K562 (cell line): ENCODE measurements around the gene OXNAD1. TPM values are rescaled to one million over a fixed set of nuclear protein-coding genes. Genes with fewer than 3 reads are reported as not detected.

ENCODE experiments used
- ATAC-seq: fragments of 200-7000 bp; cut with Tn5 transposase; 3 replicates; pipeline ENCODE4 v1.9.1; 2020; ENCODE audit warnings: moderate library complexity
- BruUV-seq: library from RNA; stranded (reverse); fragments of 400-500 nt; replicated peaks from 2 replicates; lab custom pipeline; 2021; lab: Mats Ljungman, UMichigan
- CTCF ChIA-PET: fragments of 300-600 bp; formaldehyde crosslinking; extraction: SDS; loops from one replicate; lab custom pipeline; 2021; ENCODE audit warnings: low intra/inter-chr PET ratio; lab: Yijun Ruan, JAX
- POLR2A ChIA-PET: fragments of 300-600, 350-650 bp; sonication (Branson Sonifier 250); formaldehyde crosslinking; extraction: SDS; loops from one replicate; lab custom pipeline; 2021; ENCODE audit warnings: antibody characterized with exemption, inconsistent platforms; lab: Yijun Ruan, JAX
- DNase-seq, 4 experiments: peaks; one replicate each; pipeline versions ENCODE4 v3.0.0 to v3.0.0-alpha.2; 2011 to 2018; ENCODE audit warnings: low spot score in 3 of 4, mixed read lengths in 3 of 4; ENCODE audit errors: extremely low read depth in 1 of 4
- FAIRE-seq: peaks from 2 replicates; lab custom pipeline; 2011; peaks lifted over from hg19 to GRCh38; lab: Jason Lieb, UNC
- H2AFZ ChIP-seq: 2 replicates; pipeline ENCODE4 v1.6.0; 2011; ENCODE audit warnings: low read depth, low read length, control low read depth, inconsistent platforms
- H3K27ac ChIP-seq: fragments of 200-600 bp; 3 replicates; pipeline ENCODE4 v1.8.0; 2011; ENCODE audit warnings: low read depth, mild to moderate bottlenecking, control low read depth, inconsistent platforms, low read length, moderate library complexity, mixed read lengths; ENCODE audit errors: extremely low read depth
- H3K27me3 ChIP-seq, 2 experiments: fragments of 300-600 bp in 1 of 2; 2 replicates in 1 of 2; 3 replicates in 1 of 2; pipeline versions ENCODE4 v1.6.0 to v1.8.0; 2011; ENCODE audit warnings: inconsistent platforms in 2 of 2, low read length in 2 of 2, mild to moderate bottlenecking in 1 of 2, mixed read lengths in 1 of 2, moderate library complexity in 1 of 2; ENCODE audit not compliant: control insufficient read depth in 2 of 2, insufficient read depth in 2 of 2
- H3K36me3 ChIP-seq: fragments of 300-600 bp; 3 replicates; pipeline ENCODE4 v1.8.0; 2011; ENCODE audit warnings: mild to moderate bottlenecking, low read length, inconsistent platforms; ENCODE audit not compliant: control insufficient read depth, insufficient read depth
- H3K4me1 ChIP-seq, 2 experiments: fragments of 200-600 bp in 1 of 2; replicated peaks in 1 of 2; 2 replicates in 1 of 2; 3 replicates in 1 of 2; pipeline versions ENCODE4 v1.5.1 to v1.8.0; 2011; ENCODE audit warnings: inconsistent platforms in 2 of 2, low read length in 2 of 2, mild to moderate bottlenecking in 1 of 2, mixed read lengths in 1 of 2, moderate library complexity in 1 of 2; ENCODE audit not compliant: control insufficient read depth in 2 of 2, insufficient read depth in 2 of 2
- H3K4me2 ChIP-seq: 2 replicates; pipeline ENCODE4 v1.6.1; 2011; ENCODE audit warnings: low read length, control low read depth, inconsistent platforms, mixed read lengths; ENCODE audit not compliant: insufficient read depth
- H3K4me3 ChIP-seq: fragments of 200-600 bp; sonication (generic), shearing (Covaris generic); 2 replicates; pipeline ENCODE4 v1.5.1; 2016; ENCODE audit warnings: control low read depth, inconsistent platforms
- H3K79me2 ChIP-seq: fragments of 200-600 bp; 3 replicates; pipeline ENCODE4 v1.8.0; 2011; ENCODE audit warnings: low read length, inconsistent platforms; ENCODE audit not compliant: control insufficient read depth, insufficient read depth
- H3K9ac ChIP-seq, 2 experiments: 2 replicates each; pipeline versions ENCODE4 v1.6.0 to v1.6.1; 2011; ENCODE audit warnings: low read depth in 2 of 2, low read length in 2 of 2, control low read depth in 1 of 2, inconsistent platforms in 1 of 2, mild to moderate bottlenecking in 1 of 2, mixed read lengths in 1 of 2; ENCODE audit not compliant: insufficient read depth in 1 of 2
- H3K9me1 ChIP-seq: one replicate; pipeline ENCODE4 v1.6.0; 2011; ENCODE audit warnings: inconsistent platforms, mild to moderate bottlenecking, low read length, moderate library complexity; ENCODE audit not compliant: control insufficient read depth, insufficient read depth
- H3K9me3 ChIP-seq: replicated peaks from 2 replicates; pipeline ENCODE4 v1.5.1; 2011; ENCODE audit warnings: low read depth, low read length, inconsistent platforms; ENCODE audit not compliant: control insufficient read depth, insufficient read depth
- H4K20me1 ChIP-seq: replicated peaks from 2 replicates; pipeline ENCODE4 v1.6.1; 2011; ENCODE audit warnings: low read length, inconsistent platforms, mixed read lengths; ENCODE audit not compliant: control insufficient read depth, insufficient read depth
- ARNT ChIP-seq, 2 experiments: fragments of 450-650 bp; IDR thresholded peaks; 2 replicates each; pipeline ENCODE4 v1.6.1; 2016; ENCODE audit warnings: mild to moderate bottlenecking in 1 of 2
- CREBBP ChIP-seq: IDR thresholded peaks from one replicate; pipeline ENCODE4 v1.6.1; 2012; ENCODE audit warnings: low read depth, mild to moderate bottlenecking, control low read depth, inconsistent platforms, low read length
- ETS2 ChIP-seq: IDR thresholded peaks from 2 replicates; pipeline ENCODE4 v1.6.1; 2016; ENCODE audit warnings: borderline replicate concordance, missing genetic modification characterization, mild to moderate bottlenecking, moderate library complexity, missing compliant biosample characterization; ENCODE audit not compliant: poor library complexity, severe bottlenecking
- PHF20 ChIP-seq: fragments of 450-650 bp; IDR thresholded peaks from 2 replicates; pipeline ENCODE4 v1.6.1; 2018; ENCODE audit not compliant: partially characterized antibody
- SRSF9 ChIP-seq: fragments of 200-400 bp; formaldehyde crosslinking; IDR thresholded peaks from 2 replicates; pipeline ENCODE4 v1.6.1; 2017; ENCODE audit warnings: low read depth, low read length, borderline replicate concordance
- TAF7 ChIP-seq: fragments of 450-650 bp; IDR thresholded peaks from 2 replicates; pipeline ENCODE4 v1.6.1; 2016; ENCODE audit warnings: missing genetic modification characterization, missing compliant biosample characterization
- TRIM28 ChIP-seq: fragments of 450-650 bp; IDR thresholded peaks from 2 replicates; pipeline ENCODE4 v1.6.1; 2017
- ZNF197 ChIP-seq: fragments of 200-800 bp; sonication (Bioruptor generic); IDR thresholded peaks from 2 replicates; pipeline ENCODE4 v1.6.1; 2016; ENCODE audit warnings: low read depth, missing genetic modification characterization, missing compliant biosample characterization
- ZNF311 ChIP-seq: fragments of 250-450 bp; sonication (Bioruptor Pico); IDR thresholded peaks from 2 replicates; pipeline ENCODE4 v1.4.0; 2020; ENCODE audit warnings: mild to moderate bottlenecking, moderate library complexity
- ZNF41 ChIP-seq: fragments of 250-450 bp; sonication (Bioruptor Pico); conservative IDR thresholded peaks from 2 replicates; pipeline ENCODE4 v1.4.0; 2020; ENCODE audit warnings: mild to moderate bottlenecking
- WGBS: fragments of 100-300 bp; shearing (Covaris generic); methylation state at CpG from one replicate; pipeline ENCODE4 v1.1.6; 2016; ENCODE audit warnings: low coverage, mixed read lengths; ENCODE audit not compliant: insufficient coverage; ENCODE audit errors: missing lambda C conversion rate; 5-methylcytosine and 5-hydroxymethylcytosine counted together
- in situ Hi-C: fragments of 300-500 bp; cut with MboI; formaldehyde crosslinking; loops from 4 replicates; pipeline ENCODE4 v1.15.0; 2018; ENCODE audit warnings: inconsistent platforms, mixed read lengths
- intact Hi-C: fragments of 100-400 bp; cut with micrococcal nuclease; formaldehyde crosslinking; loops from 2 replicates; pipeline ENCODE4 v1.14.2; 2022
- polyA plus RNA-seq, 8 experiments: library from polyadenylated mRNA; depleted of rRNA in 4 of 8; stranded (reverse) in 5 of 8; unstranded in 3 of 8; fragments of >200 nt; fragmentation: Nextera tagmentation in 2 of 8; fragmentation: Illumina TruSeq in 1 of 8; extraction: Ambion mirVana in 2 of 8; extraction: Trizol in 1 of 8; gene quantifications; 2 replicates each; pipeline versions ENCODE4 v1.2.1 to v1.2.3, GENCODE V29; 2011 to 2014; ENCODE audit warnings: inconsistent platforms in 1 of 8, missing spikeins in 1 of 8
- total RNA-seq, 7 experiments: library from RNA; depleted of rRNA in 6 of 7; stranded (reverse); fragments of >200 nt in 6 of 7; fragmentation: Illumina TruSeq in 2 of 7; extraction: Trizol in 2 of 7; gene quantifications; 2 replicates each; pipeline versions ENCODE4 v1.2.1 to v1.2.3, GENCODE V29; 2011 to 2021; ENCODE audit warnings: low replicate concordance in 1 of 7
- TF ChIP-seq, protein P1 (sequence below): fragments of 200-800 bp; sonication (Bioruptor generic); IDR thresholded peaks from 2 replicates; pipeline ENCODE4 v1.6.1; 2017; ENCODE audit warnings: missing genetic modification characterization, missing compliant biosample characterization

Gene OXNAD1
- total and polyA plus RNA-seq, 9 of the 15 experiments (the other 6 are each of a cell fraction or from before 2014, with no cell fraction given) = 12.8 to 44.4 (median 41.1) TPM

DNA sequence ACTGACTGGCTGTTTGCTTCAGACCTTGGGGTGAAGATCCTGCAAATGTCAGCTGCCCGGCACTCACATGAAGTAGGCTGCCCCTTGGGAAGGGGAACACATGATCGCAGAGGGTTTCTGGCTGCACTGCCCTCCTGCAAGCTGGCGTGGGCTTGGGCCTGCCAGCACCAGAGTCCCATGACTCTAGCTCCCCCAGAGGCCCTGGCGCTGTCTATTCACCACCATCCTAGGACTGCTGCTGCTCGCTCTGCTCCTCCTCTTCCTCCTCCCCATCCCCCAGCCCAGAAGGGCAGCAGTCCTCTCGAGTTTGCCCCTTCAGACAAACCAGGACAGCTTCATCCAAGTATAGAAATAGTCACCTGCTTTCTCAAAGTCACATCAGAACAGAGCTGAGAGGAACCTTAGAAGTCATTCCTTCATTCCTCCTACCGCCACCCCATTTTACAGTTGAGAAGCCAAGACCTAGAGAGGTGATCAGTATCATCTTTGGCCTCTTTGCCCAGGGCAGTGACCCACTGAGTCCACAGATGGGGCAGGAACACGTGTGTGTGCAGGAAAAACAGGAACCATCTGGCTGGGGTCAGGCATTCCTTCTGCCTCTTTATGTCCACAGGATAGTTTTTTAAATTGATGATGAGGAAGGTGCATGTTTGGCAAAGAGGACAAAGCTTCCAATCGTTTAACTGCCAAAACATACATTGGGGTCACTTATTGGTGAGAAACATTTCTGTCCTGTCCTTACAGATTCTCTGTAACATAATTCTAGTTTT is 13.5 kb upstream of the OXNAD1 start:
- no peaks in the 10 kb centered on the region for H3K36me3 ChIP-seq
- no peaks in the 10 kb centered on the region for H3K9me1 ChIP-seq
- H3K4me2 ChIP-seq = no peak overlapping the region
- CTCF ChIA-PET = no interaction called here
- no TSS peak for BruUV-seq
- intact Hi-C loops (no loop called here), in situ Hi-C loops (no loop called here)
- H3K4me1 ChIP-seq = peaks cover 3 to 4% of the 10 kb centered on the region in 2 experiments; a peak in 2 of 5 replicates
- DNase-seq (no peak), FAIRE-seq (no peak), ATAC-seq (no peak)
- POLR2A ChIA-PET = interaction anchor here (0.5 to 2.8 kb wide), 5 partner anchors 10 to 30 kb away, joined by 3 to 8 read pairs (median 4); partner anchors contain the start of genes DPH3 and OXNAD1
- H2AFZ ChIP-seq = no peak overlapping the region
- no peak for TF ChIP-seq ETS2 (tag)
- TF ChIP-seq ZNF311 (CRISPR knock-in tag) = no peak
- no peak for TF ChIP-seq TAF7
- TF ChIP-seq ZNF197 = no peak
- no peak for TF ChIP-seq SRSF9
- no peak for TF ChIP-seq TRIM28
- no peak for TF ChIP-seq PHF20
- no peak for TF ChIP-seq ARNT (IDR thresholded peaks at IDR 0.05)
- no peak for TF ChIP-seq ZNF41 (CRISPR knock-in tag)
- TF ChIP-seq, protein P1, sequence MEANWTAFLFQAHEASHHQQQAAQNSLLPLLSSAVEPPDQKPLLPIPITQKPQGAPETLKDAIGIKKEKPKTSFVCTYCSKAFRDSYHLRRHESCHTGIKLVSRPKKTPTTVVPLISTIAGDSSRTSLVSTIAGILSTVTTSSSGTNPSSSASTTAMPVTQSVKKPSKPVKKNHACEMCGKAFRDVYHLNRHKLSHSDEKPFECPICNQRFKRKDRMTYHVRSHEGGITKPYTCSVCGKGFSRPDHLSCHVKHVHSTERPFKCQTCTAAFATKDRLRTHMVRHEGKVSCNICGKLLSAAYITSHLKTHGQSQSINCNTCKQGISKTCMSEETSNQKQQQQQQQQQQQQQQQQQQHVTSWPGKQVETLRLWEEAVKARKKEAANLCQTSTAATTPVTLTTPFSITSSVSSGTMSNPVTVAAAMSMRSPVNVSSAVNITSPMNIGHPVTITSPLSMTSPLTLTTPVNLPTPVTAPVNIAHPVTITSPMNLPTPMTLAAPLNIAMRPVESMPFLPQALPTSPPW (CRISPR knock-in tag) = no peak
- TF ChIP-seq CREBBP = no peak
- no peak overlapping the region for H3K4me3 ChIP-seq
- 0 out of 2 replicates have a peak, but pooled peaks cover 5% of the 10 kb centered on the region for H4K20me1 ChIP-seq
- peaks cover 7 to 25% of the 10 kb centered on the region in 2 experiments; a peak in 4 of 5 replicates for H3K27me3 ChIP-seq
- H3K79me2 ChIP-seq = no peaks in the 10 kb centered on the region
- 0 out of 4 replicates have a peak overlapping the region, but pooled peaks of 1 of the 2 experiments have one; percentile 38 for H3K9ac ChIP-seq
- 2% methylated on average over 9 of the region's 9 CpGs for WGBS
- H3K27ac ChIP-seq = no peak overlapping the region
- H3K9me3 ChIP-seq = no peaks in the 10 kb centered on the region
